SK-N-MC (cell line): ENCODE measurements around the gene MALRD1.
"Not testable (repeated sequence)": the region's sequence is repeated elsewhere in the genome, so short reads cannot be mapped to it uniquely, and the experiment has no call there.

Experiments used
- DNase-seq: peaks from one replicate; pipeline ENCODE4 v3.0.0-alpha.2; 2011; ENCODE audit warnings: low read depth, low spot score
- H3K27ac ChIP-seq: fragments of 200-600 bp; sonication (generic); 2 replicates; pipeline ENCODE4 v1.5.1; 2016; ENCODE audit warnings: mixed run types
- H3K36me3 ChIP-seq: fragments of 200-600 bp; sonication (generic); 2 replicates; pipeline ENCODE4 v1.6.1; 2017; ENCODE audit warnings: antibody characterized with exemption, low read length, mixed read lengths; ENCODE audit not compliant: insufficient read depth
- H3K4me3 ChIP-seq: fragments of 200-600 bp; sonication (generic); 2 replicates; pipeline ENCODE4 v1.5.1; 2016
- H3K9ac ChIP-seq: fragments of 200-600 bp; sonication (generic); 2 replicates; pipeline ENCODE4 v1.8.0; 2017; ENCODE audit warnings: mixed run types, mixed read lengths; ENCODE audit not compliant: insufficient read length
- H3K9me3 ChIP-seq: fragments of 200-600 bp; sonication (generic); 2 replicates; pipeline ENCODE4 v1.6.1; 2017; ENCODE audit warnings: low read depth, mild to moderate bottlenecking, antibody characterized with exemption, low read length, moderate library complexity, mixed read lengths
- EZH2 ChIP-seq: fragments of 200-600 bp; sonication (generic); IDR thresholded peaks from one replicate; pipeline ENCODE4 v1.6.1; 2017; ENCODE audit warnings: antibody characterized with exemption
- FOXP2 ChIP-seq: optimal IDR thresholded peaks from 2 replicates; pipeline ENCODE3; 2011; ENCODE audit warnings: mild to moderate bottlenecking, moderate library complexity; ENCODE audit not compliant: insufficient read depth; ENCODE audit errors: extremely low read length, control extremely low read depth
- POLR2AphosphoS5 ChIP-seq: IDR thresholded peaks from 2 replicates; pipeline ENCODE4 v1.6.1; 2012; ENCODE audit warnings: mild to moderate bottlenecking, low read depth, low read length, borderline replicate concordance

The MALRD1 gene

DNA sequence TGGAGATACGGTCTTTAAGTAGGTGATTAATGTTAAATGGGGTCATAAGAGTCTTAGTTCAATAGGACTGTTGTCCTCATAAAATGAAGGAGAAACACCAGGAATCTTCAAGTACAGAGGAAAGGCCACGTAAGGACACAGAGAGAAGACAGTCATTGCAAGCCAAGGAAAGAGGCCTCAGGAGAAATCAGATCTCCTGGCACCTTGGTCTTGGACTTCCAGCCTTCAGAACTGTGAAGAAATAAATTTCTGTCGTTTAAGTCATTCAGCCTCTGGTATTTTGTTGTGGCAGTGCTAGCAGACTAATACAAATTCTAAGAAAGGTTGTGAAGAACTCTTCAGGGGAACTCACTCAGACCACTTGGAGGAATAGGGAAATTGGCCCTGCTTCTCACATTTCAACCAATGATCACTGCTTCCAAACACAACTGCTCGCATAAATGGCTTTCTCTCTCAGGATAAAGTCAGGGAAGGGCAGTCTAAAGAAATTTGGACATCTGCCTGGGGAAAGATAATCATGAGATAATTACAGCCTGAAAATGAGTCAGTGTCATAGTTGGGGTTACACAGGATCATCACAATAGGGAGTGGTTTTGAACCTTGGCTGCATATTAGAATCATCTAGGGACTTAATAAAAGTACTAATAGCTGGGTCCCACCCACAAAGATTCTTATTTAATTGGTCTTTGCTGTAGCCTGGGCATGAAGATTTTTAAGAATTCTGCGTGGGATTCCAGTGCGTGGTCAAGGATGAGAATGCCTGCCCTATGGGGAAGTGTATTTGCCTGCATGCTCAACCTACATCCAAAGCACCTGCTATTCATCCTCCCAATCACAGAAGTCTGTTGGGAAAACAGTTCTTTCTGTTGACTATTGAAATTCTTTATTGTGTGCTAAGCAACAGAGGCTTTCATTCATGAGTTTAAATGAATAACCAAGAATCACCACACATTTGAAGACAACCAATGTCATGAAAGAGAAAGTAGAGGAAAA lies 457.0 kb downstream of the MALRD1 start:
- H3K9ac ChIP-seq: no peak overlapping the region
- TF ChIP-seq POLR2AphosphoS5 (no peak), EZH2 (no peak)
- no peak overlapping the region for H3K4me3 ChIP-seq
- no peak for DNase-seq
- no peaks in the 10 kb centered on the region for H3K9me3 ChIP-seq
- no peak overlapping the region for H3K27ac ChIP-seq
- H3K36me3 ChIP-seq: no peaks in the 10 kb centered on the region

DNA sequence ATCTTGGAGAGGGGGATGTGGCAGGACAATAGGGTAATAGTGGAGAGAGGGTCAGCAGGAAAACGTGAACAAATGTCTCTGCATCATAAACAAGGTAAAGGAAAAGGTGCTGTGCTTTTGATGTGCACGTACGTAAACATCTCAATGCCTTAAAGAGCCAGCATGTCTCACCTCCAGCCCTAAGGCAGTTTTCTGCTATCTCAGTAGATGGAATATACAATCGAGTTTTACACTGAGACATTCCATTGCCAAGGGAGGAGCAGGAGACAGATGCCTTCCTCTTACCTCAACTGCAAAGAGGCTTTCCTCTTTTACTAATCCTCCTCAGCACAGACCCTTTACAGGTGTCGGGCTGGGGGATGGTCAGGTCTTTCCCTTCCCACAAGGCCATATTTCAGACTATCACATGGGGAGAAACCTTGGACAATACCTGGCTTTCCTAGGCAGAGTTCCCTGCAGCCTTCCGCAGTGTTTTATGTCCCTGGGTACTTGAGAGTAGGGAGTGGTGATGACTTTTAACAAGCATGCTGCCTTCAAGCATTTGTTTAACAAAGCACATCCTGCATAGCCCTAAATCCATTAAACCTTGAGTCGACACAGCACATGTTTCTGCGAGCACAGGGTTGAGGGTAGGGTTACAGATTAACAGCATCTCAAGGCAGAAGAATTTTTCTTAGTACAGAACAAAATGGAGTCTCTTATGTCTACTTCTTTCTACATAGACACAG lies 461.6 kb downstream of the MALRD1 start:
- not testable (repeated sequence) for H3K27ac ChIP-seq, DNase-seq, H3K36me3 ChIP-seq, H3K9ac ChIP-seq, H3K4me3 ChIP-seq, H3K9me3 ChIP-seq

DNA sequence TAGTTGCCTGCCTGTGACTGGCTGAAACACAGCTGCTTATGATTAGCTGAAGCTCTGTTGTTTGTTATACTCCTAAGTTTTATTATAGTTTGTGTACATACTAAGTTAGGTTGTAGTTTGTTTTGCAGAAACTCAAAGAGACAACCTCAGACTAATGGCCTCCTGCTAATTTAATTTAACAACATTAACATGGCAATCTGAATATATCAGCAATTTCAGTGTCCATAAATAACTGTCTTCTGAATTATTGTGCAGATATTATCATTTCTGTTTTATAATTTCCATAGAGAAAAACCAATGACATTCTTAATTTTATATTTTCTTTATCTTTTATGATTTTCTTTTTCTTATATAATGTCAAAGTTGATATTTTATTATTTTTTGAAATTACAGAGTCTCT lies 469.5 kb downstream of the MALRD1 start:
- Histone ChIP-seq H3K9ac (no peak overlapping the region), H3K4me3 (no peak overlapping the region), H3K27ac (no peak overlapping the region), H3K9me3 (no peaks in the 10 kb centered on the region), H3K36me3 (no peaks in the 10 kb centered on the region)
- no peak for DNase-seq
- TF ChIP-seq EZH2 (no peak), FOXP2 (no peak), POLR2AphosphoS5 (no peak)

DNA sequence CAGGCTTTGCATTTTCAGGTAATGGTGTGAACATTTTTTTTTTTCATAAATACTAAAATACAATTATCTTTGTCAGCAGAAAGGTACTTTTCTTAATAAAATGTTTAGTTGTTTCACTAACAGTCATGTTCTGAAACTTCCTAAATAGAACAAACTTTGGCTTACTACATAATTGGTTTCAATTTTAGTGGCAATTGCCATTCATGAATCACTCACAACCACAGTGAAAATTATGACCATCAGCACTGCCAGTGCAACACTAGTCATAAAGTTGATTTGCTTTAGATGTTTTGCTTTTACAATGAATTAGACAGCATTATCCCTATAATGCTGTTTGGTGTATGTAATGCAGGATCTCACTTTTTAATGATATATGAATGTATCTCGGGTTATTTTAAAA lies 470.0 kb downstream of the MALRD1 start:
- Histone ChIP-seq H3K4me3 (no peak overlapping the region), H3K9ac (no peak overlapping the region), H3K36me3 (no peaks in the 10 kb centered on the region), H3K9me3 (no peaks in the 10 kb centered on the region), H3K27ac (no peak overlapping the region)
- DNase-seq: no peak
- TF ChIP-seq POLR2AphosphoS5 (no peak), EZH2 (no peak), FOXP2 (no peak)

DNA sequence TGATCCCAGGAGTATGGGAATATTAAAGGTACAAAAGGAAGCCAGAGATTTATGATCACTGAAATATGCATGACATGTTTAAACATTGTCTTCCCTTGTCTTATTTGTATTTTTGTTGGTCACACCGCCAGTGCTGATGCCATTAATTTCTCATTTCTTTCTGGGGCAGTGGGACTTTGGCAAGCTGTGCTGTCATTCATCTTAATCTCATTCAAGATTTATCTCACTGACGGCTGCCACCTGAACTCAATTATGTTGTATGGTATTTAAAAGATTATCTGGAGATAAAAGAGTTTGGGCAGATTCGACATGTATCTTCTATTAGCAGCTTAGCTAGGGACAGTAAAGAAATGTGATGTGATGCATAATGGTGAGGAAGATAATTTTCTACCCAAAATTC lies 482.7 kb downstream of the MALRD1 start:
- no peak for DNase-seq
- H3K9ac ChIP-seq: no peak overlapping the region
- no peaks in the 10 kb centered on the region for H3K36me3 ChIP-seq
- H3K9me3 ChIP-seq: no peaks in the 10 kb centered on the region
- TF ChIP-seq FOXP2 (no peak), POLR2AphosphoS5 (no peak), EZH2 (no peak)
- no peak overlapping the region for H3K4me3 ChIP-seq
- H3K27ac ChIP-seq: no peak overlapping the region

DNA sequence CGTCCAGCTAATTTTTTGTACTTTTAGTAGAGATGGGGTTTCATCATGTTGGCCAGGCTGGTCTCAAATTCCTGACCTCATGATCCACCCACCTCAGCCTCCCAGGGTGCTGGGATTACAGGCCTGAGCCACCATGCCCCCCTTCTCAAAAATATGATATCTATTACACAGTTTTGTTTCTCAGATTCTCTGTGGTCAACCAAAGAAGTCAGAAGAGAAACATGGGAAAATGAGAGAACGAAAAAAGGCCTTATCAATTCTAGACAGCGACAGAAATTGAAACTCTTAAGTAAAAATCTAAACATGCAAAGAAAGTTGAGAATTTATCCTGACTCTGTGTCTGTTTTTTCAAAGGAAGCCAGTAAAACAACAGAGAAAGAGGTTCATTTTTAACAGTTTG lies 483.8 kb downstream of the MALRD1 start:
- H3K27ac ChIP-seq: no peak overlapping the region
- H3K9me3 ChIP-seq: no peaks in the 10 kb centered on the region
- no peak overlapping the region for H3K9ac ChIP-seq
- H3K36me3 ChIP-seq: no peaks in the 10 kb centered on the region
- no peak for DNase-seq
- no peak overlapping the region for H3K4me3 ChIP-seq
- TF ChIP-seq POLR2AphosphoS5 (no peak), EZH2 (no peak), FOXP2 (no peak)

DNA sequence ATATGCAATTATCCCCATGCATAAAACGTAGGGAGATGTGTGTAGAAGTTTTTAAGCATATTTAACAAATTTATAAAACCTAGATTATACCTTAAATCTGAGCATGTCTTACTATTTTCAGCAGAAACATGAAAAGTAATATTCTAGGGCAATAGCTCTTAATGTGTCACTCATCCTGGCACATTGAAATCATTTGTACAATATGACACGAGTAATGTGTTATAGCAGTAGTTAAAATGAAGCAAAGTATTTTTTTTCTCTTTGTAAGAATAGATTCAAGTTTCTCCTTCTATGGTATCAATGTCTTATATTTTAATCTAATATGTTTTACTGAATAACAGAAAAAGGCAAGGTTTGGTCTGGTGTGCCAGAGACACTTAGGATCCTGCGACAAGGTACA lies 492.7 kb downstream of the MALRD1 start:
- no peaks in the 10 kb centered on the region for H3K9me3 ChIP-seq
- H3K9ac ChIP-seq: no peak overlapping the region
- no peak overlapping the region for H3K4me3 ChIP-seq
- DNase-seq: no peak
- no peak overlapping the region for H3K27ac ChIP-seq
- no peak for TF ChIP-seq POLR2AphosphoS5
- no peak for TF ChIP-seq EZH2
- no peak for TF ChIP-seq FOXP2
- H3K36me3 ChIP-seq: no peaks in the 10 kb centered on the region

DNA sequence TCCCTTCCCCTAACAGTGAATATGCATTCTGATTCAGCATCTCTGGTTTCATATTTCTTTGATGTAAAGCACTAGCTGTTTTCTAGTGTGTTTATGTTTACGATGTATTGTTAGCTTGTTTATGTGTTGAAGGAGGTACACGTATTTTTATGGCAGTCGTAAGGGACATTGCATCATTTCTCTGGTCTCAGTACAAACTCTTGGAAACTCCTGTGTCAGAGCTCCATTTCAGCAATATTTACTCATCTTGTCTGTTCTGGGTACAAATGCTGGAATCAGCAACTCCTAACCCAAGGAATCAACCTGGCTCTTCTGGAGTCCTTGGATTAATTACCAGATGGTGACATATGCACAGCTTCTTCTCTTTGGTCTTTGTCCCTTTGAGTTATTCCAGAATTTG lies 497.6 kb downstream of the MALRD1 start:
- no peaks in the 10 kb centered on the region for H3K9me3 ChIP-seq
- no peaks in the 10 kb centered on the region for H3K36me3 ChIP-seq
- H3K4me3 ChIP-seq: no peak overlapping the region
- no peak overlapping the region for H3K27ac ChIP-seq
- TF ChIP-seq FOXP2: no peak
- no peak for TF ChIP-seq EZH2
- no peak for TF ChIP-seq POLR2AphosphoS5
- DNase-seq: no peak
- H3K9ac ChIP-seq: no peak overlapping the region
